Calu3 (cell line): ENCODE results near the gene ERP29. TPM values are rescaled to one million over a fixed set of nuclear protein-coding genes. Genes with fewer than 3 reads are reported as not detected.
"Not testable (repeated sequence)": the region's sequence is repeated elsewhere in the genome, so short reads cannot be mapped to it uniquely, and the experiment has no call there.

ENCODE experiments used
- BruUV-seq: library from RNA; stranded (reverse); fragments of 400-500 nt; replicated peaks from 2 replicates; lab custom pipeline; 2021; lab: Mats Ljungman, UMichigan
- CTCF ChIA-PET: fragments of 300-600 bp; sonication (Branson Sonifier 250); formaldehyde crosslinking; loops from one replicate; lab custom pipeline; 2022; ENCODE audit warnings: antibody characterized with exemption; lab: Charles Lee
- DNase-seq: peaks from one replicate; pipeline ENCODE4 v3.0.0; 2022
- H3K27ac Mint-ChIP-seq: one replicate; pipeline ENCODE4 v1.8.0; 2022; ENCODE audit warnings: mixed read lengths; ENCODE audit not compliant: unreplicated experiment
- H3K27me3 Mint-ChIP-seq: one replicate; pipeline ENCODE4 v1.8.0; 2022; ENCODE audit warnings: mixed read lengths; ENCODE audit not compliant: unreplicated experiment
- H3K36me3 Mint-ChIP-seq: one replicate; pipeline ENCODE4 v1.8.0; 2022; ENCODE audit warnings: mild to moderate bottlenecking, moderate library complexity, mixed read lengths; ENCODE audit not compliant: insufficient read depth, unreplicated experiment
- H3K4me1 Mint-ChIP-seq: one replicate; pipeline ENCODE4 v1.8.0; 2022; ENCODE audit warnings: mild to moderate bottlenecking, low read depth, mixed read lengths; ENCODE audit not compliant: unreplicated experiment
- H3K4me3 Mint-ChIP-seq: one replicate; pipeline ENCODE4 v1.8.0; 2022; ENCODE audit warnings: mild to moderate bottlenecking, low read depth, moderate library complexity, mixed read lengths; ENCODE audit not compliant: unreplicated experiment
- H3K9me3 Mint-ChIP-seq: one replicate; pipeline ENCODE4 v1.8.0; 2022; ENCODE audit warnings: low read depth, mixed read lengths; ENCODE audit not compliant: unreplicated experiment
- CTCF ChIP-seq: fragments of 200-600 bp; IDR thresholded peaks from one replicate; pipeline ENCODE4 v1.8.0; 2022; ENCODE audit warnings: antibody characterized with exemption; ENCODE audit not compliant: unreplicated experiment
- intact Hi-C: fragments of 100-400 bp; cut with micrococcal nuclease; formaldehyde crosslinking; loops from one replicate; pipeline ENCODE4 v1.10.0; 2022; ENCODE audit not compliant: unreplicated experiment
- total RNA-seq: library from RNA; stranded (reverse); gene quantifications from 2 replicates; pipeline ENCODE4 v1.2.3, GENCODE V29; 2022

ERP29 gene
- total RNA-seq, 1 experiment from 2014 or later = 162 TPM

- Mint-ChIP-seq H3K27me3 (no peaks in the 10 kb centered on the region), H3K9me3 (no peaks in the 10 kb centered on the region), H3K4me1 (peaks cover 7% of the 10 kb centered on the region), H3K36me3 (no peaks in the 10 kb centered on the region), H3K27ac (no peak overlapping the region), H3K4me3 (no peak overlapping the region)
- CTCF ChIA-PET = interaction anchor here (0.6 kb wide), 2 partner anchors 346 to 1183 kb away, joined by 3 to 4 read pairs; no protein-coding TSS in a partner anchor
- no TSS peak for BruUV-seq
- intact Hi-C loops = no loop called here
- TF ChIP-seq CTCF = no peak
- no peak for DNase-seq
Observed at GRCh38 chr12:111995782-111996480, 17.3 kb upstream of the ERP29 start.

GRCh38 chr12:111997300-111997699 lies 15.9 kb upstream of the ERP29 start:
- CTCF ChIA-PET = interaction anchor here (0.7 kb wide), 1 partner anchor 52 kb away, joined by 4 read pairs; no protein-coding TSS in a partner anchor
- no peak overlapping the region for H3K4me3 Mint-ChIP-seq
- peaks cover 7% of the 10 kb centered on the region for H3K4me1 Mint-ChIP-seq
- H3K27me3 Mint-ChIP-seq = no peaks in the 10 kb centered on the region
- TF ChIP-seq CTCF = no peak
- no TSS peak for BruUV-seq
- DNase-seq = no peak
- H3K36me3 Mint-ChIP-seq = no peaks in the 10 kb centered on the region
- no peak overlapping the region for H3K27ac Mint-ChIP-seq
- intact Hi-C loops = no loop called here
- no peaks in the 10 kb centered on the region for H3K9me3 Mint-ChIP-seq

DNA sequence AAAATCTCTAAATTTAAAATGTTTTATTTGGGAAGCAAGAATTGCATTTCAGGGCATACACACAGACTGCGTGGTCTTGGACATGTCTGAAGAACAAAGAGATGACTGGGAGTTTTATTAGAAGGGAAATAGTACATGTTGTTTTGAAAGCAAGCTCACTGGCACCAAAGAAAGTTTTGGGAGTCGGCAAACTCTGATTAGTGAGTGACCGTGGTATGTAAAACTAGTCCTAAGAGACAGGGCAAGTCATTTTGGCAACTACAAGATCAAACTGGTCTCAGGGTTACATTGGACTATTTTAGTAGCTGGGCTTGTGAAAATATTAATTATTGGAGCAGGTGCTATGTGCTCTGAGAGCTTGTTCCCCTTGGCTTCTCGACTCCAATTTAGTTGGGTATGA lies 15.2 kb upstream of the ERP29 start:
- Mint-ChIP-seq H3K36me3 (no peaks in the 10 kb centered on the region), H3K4me1 (peaks cover 7% of the 10 kb centered on the region), H3K4me3 (no peak overlapping the region), H3K27ac (no peak overlapping the region), H3K27me3 (no peaks in the 10 kb centered on the region), H3K9me3 (no peaks in the 10 kb centered on the region)
- CTCF ChIA-PET = interaction anchor here (0.7 kb wide), 1 partner anchor 53 kb away, joined by 4 read pairs; no protein-coding TSS in a partner anchor
- intact Hi-C loops = no loop called here
- no peak for DNase-seq
- TF ChIP-seq CTCF = no peak
- BruUV-seq = no TSS peak

GRCh38 chr12:111999129-111999528 lies 14.1 kb upstream of the ERP29 start:
- H3K27me3 Mint-ChIP-seq, BruUV-seq, H3K4me3 Mint-ChIP-seq, intact Hi-C loops, H3K36me3 Mint-ChIP-seq, CTCF ChIA-PET, H3K27ac Mint-ChIP-seq, DNase-seq, H3K9me3 Mint-ChIP-seq, H3K4me1 Mint-ChIP-seq: not testable (repeated sequence)

DNA sequence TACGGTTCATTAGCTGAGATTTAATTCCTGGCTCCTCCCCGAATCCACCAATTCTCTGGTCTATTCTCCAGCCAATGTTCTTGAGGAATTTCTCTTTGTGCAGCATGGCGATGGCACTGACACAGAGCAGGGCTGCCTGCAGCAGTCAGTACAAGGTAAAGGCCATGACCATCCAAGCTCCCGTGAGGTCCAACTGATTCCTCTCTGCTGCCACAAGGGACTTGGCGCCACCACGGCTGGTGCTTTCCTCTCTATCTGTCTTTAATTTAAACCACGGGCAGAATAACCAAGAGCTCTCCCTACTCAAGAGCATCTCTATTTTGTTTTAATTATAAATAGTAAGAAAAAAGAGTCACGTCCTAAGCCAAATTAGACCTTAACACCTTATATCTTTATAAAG lies 12.4 kb upstream of the ERP29 start:
- no peak for DNase-seq
- Mint-ChIP-seq H3K27ac (no peak overlapping the region), H3K4me1 (peaks cover 8% of the 10 kb centered on the region), H3K9me3 (no peaks in the 10 kb centered on the region), H3K27me3 (no peaks in the 10 kb centered on the region), H3K4me3 (no peak overlapping the region), H3K36me3 (peaks cover 4% of the 10 kb centered on the region)
- CTCF ChIA-PET = interaction anchor here (1.4 kb wide), 1 partner anchor 12 kb away, joined by 3 read pairs; the partner anchor contains the start of genes ERP29 and TMEM116
- intact Hi-C loops = no loop called here
- BruUV-seq = no TSS peak
- TF ChIP-seq CTCF = no peak
